ENCODE data around the gene HYAL3. TPM values are rescaled to one million over a fixed set of nuclear protein-coding genes. Genes with fewer than 3 reads are reported as not detected.

HYAL3 gene
- total and polyA plus RNA-seq, 2 of the 13 experiments (the other 11 are each of a cell fraction or from before 2014, with no cell fraction given) = 5.5 to 10.4 TPM

DNA sequence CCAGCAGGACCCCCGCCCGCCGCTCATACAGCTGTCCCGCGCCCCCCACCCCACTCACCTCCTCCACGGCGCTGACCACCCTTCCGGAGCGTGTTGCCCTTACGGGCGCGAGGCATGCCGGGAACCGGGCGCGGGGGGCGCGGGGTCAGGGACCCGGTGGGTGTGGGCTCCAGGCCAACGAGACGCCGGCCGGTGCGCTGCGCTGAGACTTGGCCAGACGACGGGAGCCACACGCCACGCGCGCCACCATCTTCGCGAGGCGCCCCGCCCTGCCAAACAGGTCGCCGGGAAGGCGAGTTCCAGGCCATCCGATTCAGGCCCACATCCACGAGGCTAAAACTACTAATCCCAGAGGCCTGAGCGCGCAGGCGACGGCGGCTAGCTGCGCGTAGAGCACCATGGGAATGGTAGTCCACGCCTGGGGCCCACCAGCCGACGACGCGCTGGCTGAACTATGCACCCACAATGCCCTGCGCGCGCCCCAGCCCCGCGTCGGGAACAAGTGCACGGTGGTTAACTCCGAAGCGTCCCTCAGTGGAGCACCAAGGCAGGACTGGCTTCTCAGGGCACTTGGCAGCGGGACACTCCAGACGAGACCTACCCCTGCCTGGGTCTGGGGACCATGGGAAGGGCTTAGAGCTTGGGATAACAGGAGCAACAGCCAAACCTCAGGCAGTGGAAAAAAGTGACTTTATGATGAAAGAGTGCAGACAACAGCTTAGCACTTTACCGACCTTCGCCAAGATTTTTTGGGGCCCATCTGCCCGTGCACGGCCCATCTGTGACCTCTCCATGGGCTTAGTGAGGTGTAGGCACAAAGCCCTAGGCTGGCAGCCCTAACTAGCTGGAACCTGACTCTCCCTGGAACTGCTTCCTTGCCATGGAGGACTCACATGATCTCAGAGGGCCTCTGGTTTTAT is 6.8 kb downstream of the HYAL3 start, which contains the start of gene IFRD2 (continued):
- TF ChIP-seq CENPBD1 (CRISPR knock-in tag; IDR thresholded peaks at IDR 0.05; ENCODE audit: borderline replicate concordance, low read depth) (no peak), ZZZ3 (CRISPR knock-in tag; IDR thresholded peaks at IDR 0.05; ENCODE audit: borderline replicate concordance) (no peak), ZFP36L2 (CRISPR knock-in tag; IDR thresholded peaks at IDR 0.05) (no peak), NFYB (CRISPR knock-in tag; IDR thresholded peaks at IDR 0.05) (peak; percentile 57), SRSF1 (optimal IDR thresholded peaks at IDR 0.05; ENCODE audit: low read depth, low read length) (no peak), SMAD9 (CRISPR knock-in tag; IDR thresholded peaks at IDR 0.05) (no peak), HOXA5 (CRISPR knock-in tag; IDR thresholded peaks at IDR 0.05) (no peak), ZNF724P (CRISPR knock-in tag; IDR thresholded peaks at IDR 0.05; ENCODE audit: borderline replicate concordance) (no peak), AGO1 (IDR thresholded peaks at IDR 0.05; ENCODE audit: low read depth, low read length, poor library complexity, severe bottlenecking) (peak; percentile 82), MED13 (CRISPR knock-in tag; IDR thresholded peaks at IDR 0.05) (no peak), GMEB1 (CRISPR knock-in tag; IDR thresholded peaks at IDR 0.05; ENCODE audit: borderline replicate concordance) (peak; percentile 99), ARHGAP35 (CRISPR knock-in tag; IDR thresholded peaks at IDR 0.05; ENCODE audit: borderline replicate concordance) (no peak), HNRNPUL1 (IDR thresholded peaks at IDR 0.05; ENCODE audit: low read depth, low read length) (no peak; the same call in 1 of the 2 replicates), ZNF629 (CRISPR knock-in tag; conservative IDR thresholded peaks at IDR 0.05) (no peak), TEF (CRISPR knock-in tag; IDR thresholded peaks at IDR 0.05) (no peak), BRF2 (CRISPR knock-in tag; IDR thresholded peaks at IDR 0.05) (no peak), ZSCAN31 (CRISPR knock-in tag; IDR thresholded peaks at IDR 0.05; ENCODE audit: low read depth) (peak; percentile 86), TARDBP (CRISPR knock-in tag; IDR thresholded peaks at IDR 0.05) (peak; percentile 83), HNF4G (IDR thresholded peaks at IDR 0.05; ENCODE audit: borderline replicate concordance, low read depth, low read length) (0 out of 2 replicates have a peak, but pooled peaks have one; percentile 5), HNF4G (CRISPR knock-in tag; IDR thresholded peaks at IDR 0.05; ENCODE audit: borderline replicate concordance, low read depth) (no peak), ZBTB8A (CRISPR knock-in tag; IDR thresholded peaks at IDR 0.05; ENCODE audit: borderline replicate concordance, low read depth) (no peak)
